T-helper 1 cell treated with Interleukin-12 subunit alpha and Interleukin-12 subunit beta and Interleukin-4 antibody, amounts not matched to agents 30 μg/mL and 1 μg/mL, for 36 hours (primary cell): ENCODE measurements around the gene LIM2.

Source experiments
- H3K27ac Mint-ChIP-seq: one replicate; pipeline ENCODE4 v1.8.0; 2021; ENCODE audit warnings: mild to moderate bottlenecking, mixed read lengths
- H3K27me3 Mint-ChIP-seq: one replicate; pipeline ENCODE4 v1.8.0; 2021; ENCODE audit warnings: low read depth, mixed read lengths
- H3K36me3 Mint-ChIP-seq: one replicate; pipeline ENCODE4 v1.8.0; 2021; ENCODE audit warnings: low read depth, mixed read lengths
- H3K4me1 Mint-ChIP-seq: one replicate; pipeline ENCODE4 v1.8.0; 2021; ENCODE audit warnings: low read depth, mixed read lengths
- H3K4me3 Mint-ChIP-seq: one replicate; pipeline ENCODE4 v1.8.0; 2021; ENCODE audit warnings: mild to moderate bottlenecking, moderate library complexity, mixed read lengths
- H3K9me3 Mint-ChIP-seq: one replicate; pipeline ENCODE4 v1.8.0; 2021; ENCODE audit warnings: mixed read lengths

Gene LIM2

DNA sequence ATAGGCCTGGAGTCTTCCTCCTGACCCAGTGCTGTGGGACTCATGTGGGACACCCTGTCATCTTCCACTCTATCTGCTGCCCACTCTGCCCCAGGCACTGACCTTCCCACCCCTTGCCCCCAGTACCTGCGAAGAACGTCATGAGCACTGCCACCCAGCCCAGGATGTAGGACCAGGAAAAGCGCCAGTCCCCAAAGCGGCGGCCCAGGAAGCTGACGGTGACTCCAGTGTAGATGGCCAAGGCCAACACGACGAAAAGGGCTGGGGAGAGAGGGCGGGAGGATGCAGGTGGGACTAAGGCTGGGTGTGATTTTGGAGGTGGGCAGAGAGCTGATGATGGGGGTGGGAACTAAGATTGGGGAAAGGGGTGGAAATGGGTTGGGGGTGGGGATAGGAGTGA, 7.4 kb downstream of the LIM2 start:
- Mint-ChIP-seq H3K4me1 (peaks cover 24% of the 10 kb centered on the region), H3K27me3 (peaks cover 3% of the 10 kb centered on the region), H3K36me3 (peaks cover 2% of the 10 kb centered on the region), H3K27ac (no peak overlapping the region), H3K4me3 (no peak overlapping the region), H3K9me3 (no peaks in the 10 kb centered on the region)

- H3K9me3 Mint-ChIP-seq = peaks cover 12% of the 10 kb centered on the region
- peaks cover under 1% of the 10 kb centered on the region for H3K27me3 Mint-ChIP-seq
- H3K4me1 Mint-ChIP-seq = peaks cover 49% of the 10 kb centered on the region
- H3K27ac Mint-ChIP-seq = no peak overlapping the region
- no peak overlapping the region for H3K4me3 Mint-ChIP-seq
- peaks cover 9% of the 10 kb centered on the region for H3K36me3 Mint-ChIP-seq
These were observed 10.4 kb downstream of the LIM2 start for GRCh38 chr19:51377422-51377821.

DNA sequence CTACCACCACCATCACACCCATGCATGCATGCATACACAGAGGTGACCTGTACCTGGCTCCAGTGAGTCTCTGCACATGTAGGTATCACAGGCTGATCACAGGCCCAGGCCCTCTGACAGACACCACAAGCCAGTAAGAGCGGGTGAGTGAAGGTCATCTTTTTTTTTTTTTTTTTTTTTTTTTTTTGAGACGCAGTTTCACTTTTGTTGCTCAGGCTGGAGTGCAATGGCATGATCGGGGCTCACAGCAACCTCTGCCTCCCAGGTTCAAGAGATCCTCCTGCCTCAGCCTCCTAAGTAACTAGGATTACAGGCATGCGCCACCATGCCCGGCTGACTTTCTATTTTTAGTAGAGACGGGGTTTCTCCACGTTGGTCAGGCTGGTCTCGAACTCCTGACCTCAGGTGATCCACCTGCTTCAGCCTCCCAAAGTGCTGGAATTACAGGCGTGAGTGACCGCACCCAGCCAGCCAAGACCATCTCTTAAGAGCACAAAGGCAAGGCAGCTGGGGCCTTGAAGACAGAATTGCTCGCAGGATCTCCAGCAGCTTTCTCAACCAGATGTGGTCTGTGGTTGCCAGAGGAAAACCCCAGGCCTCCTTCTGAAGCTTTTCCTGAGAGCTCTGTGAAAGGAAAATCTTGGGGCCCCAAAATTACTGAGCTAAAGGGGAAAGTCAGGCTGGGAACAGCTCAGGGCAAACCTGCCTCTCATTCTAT, 12.1 kb downstream of the LIM2 start:
- Mint-ChIP-seq H3K4me3 (peak overlapping the region; percentile 60), H3K36me3 (peaks cover 7% of the 10 kb centered on the region), H3K27ac (peak overlapping the region; percentile 86), H3K27me3 (no peaks in the 10 kb centered on the region), H3K4me1 (peaks cover 67% of the 10 kb centered on the region), H3K9me3 (peaks cover 12% of the 10 kb centered on the region)

DNA sequence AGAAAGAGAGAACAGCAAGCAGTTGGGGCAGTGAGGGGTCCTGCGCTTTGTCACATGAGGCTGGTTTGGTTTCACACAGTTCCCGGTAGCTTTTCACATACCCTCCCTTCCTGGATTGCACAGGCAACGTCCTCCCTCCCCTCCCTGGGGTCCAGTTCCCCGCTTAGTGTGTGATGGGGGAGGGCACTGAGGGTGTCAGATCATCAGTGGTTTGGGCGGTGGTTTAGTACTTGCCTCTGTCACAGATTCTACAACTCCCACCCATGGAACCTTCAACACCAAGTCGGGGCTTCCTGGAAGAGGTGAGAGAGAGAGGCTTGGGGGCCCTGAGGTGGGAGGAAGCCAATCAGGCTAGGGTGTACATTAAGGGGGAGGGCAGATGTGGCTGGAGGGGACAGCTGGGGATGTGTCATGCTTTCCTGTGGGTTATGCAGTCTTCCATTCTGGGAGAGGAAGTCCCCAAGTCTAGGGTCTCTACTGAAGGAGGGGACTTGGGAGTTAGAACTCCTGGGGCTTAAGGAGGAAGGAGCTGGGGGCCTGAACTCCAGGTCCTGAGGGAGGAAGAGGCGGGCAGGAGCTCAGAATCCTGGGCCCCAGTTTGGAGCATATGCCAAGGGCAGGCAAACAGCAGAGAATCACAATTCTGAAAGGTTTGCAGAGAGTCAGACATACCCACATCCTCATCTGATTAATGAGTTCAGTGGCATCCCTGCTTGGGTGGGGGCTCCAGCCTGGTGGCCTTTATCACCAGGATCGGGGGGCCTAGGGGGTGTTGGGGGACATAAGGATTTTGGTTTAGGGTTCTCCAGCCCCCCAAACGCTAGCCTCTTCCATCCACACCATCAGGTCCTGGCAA, 14.9 kb downstream of the LIM2 start, which contains the start of gene NKG7:
Gene NKG7 (minus strand): TSS at position 6 of the 856 bp plus-strand sequence. CDS start 119 bp downstream, outside the sequence.
- peak within 1 kb of the TSS; percentile 83 for H3K4me3 Mint-ChIP-seq
- no peaks in the 10 kb centered on the region for H3K27me3 Mint-ChIP-seq
- H3K4me1 Mint-ChIP-seq = peaks cover 69% of the 10 kb centered on the region
- peaks cover 12% of the 10 kb centered on the region for H3K9me3 Mint-ChIP-seq
- H3K27ac Mint-ChIP-seq = peak within 1 kb of the TSS; percentile 94
- peaks cover 10% of the 10 kb centered on the region for H3K36me3 Mint-ChIP-seq

DNA sequence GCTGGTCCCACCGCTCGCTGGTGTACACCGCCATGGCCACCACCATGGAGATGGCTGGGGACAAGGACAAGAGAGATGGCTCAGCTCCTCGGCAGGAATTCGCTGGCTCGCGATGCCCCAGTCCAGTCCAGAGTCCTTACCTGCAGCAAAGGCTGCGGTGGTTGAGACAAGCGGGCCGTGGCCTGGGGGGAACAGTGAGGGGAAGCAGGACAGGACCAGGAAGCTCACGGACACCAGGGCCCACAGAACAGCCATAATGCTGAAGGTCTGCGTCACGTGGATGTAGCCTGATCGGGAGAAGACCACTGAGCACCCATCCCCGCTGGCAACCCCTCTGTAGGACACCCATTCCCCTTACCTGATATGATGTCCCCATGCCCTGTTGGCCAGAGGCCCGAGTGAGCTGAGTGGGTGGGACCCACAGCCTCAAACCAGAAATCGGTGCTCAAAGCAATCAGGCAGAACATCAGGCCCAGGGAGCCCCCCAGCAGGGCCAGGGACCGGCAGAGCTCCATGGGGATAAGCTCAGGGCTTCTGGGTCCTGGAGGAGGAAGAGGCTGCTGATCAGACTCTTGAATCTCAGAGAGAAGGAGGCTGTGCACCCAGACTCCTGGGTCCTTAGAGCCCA, 15.6 kb downstream of the LIM2 start:
- peaks cover 72% of the 10 kb centered on the region for H3K4me1 Mint-ChIP-seq
- H3K27ac Mint-ChIP-seq = peak overlapping the region; percentile 94
- H3K36me3 Mint-ChIP-seq = peaks cover 10% of the 10 kb centered on the region
- peak overlapping the region; percentile 83 for H3K4me3 Mint-ChIP-seq
- peaks cover 12% of the 10 kb centered on the region for H3K9me3 Mint-ChIP-seq
- H3K27me3 Mint-ChIP-seq = no peaks in the 10 kb centered on the region

- no peaks in the 10 kb centered on the region for H3K27me3 Mint-ChIP-seq
- peaks cover 12% of the 10 kb centered on the region for H3K9me3 Mint-ChIP-seq
- H3K4me1 Mint-ChIP-seq = peaks cover 71% of the 10 kb centered on the region
- peak overlapping the region; percentile 83 for H3K4me3 Mint-ChIP-seq
- H3K36me3 Mint-ChIP-seq = peaks cover 10% of the 10 kb centered on the region
- H3K27ac Mint-ChIP-seq = peak overlapping the region; percentile 94
These were observed 16.5 kb downstream of the LIM2 start for GRCh38 chr19:51371186-51371690.

GRCh38 chr19:51370230-51370629, 17.5 kb downstream of the LIM2 start:
- Mint-ChIP-seq H3K36me3 (peaks cover 10% of the 10 kb centered on the region), H3K27me3 (no peaks in the 10 kb centered on the region), H3K4me3 (peak overlapping the region; percentile 83), H3K4me1 (peaks cover 68% of the 10 kb centered on the region), H3K27ac (peak overlapping the region; percentile 94), H3K9me3 (peaks cover 12% of the 10 kb centered on the region)

GRCh38 chr19:51368366-51369282, 19.1 kb downstream of the LIM2 start, which contains the start of gene CLDND2:
Gene CLDND2, minus strand, starts transcription at chr19:51369003. Its CDS starts 426 bp downstream, at chr19:51368577.
- Mint-ChIP-seq H3K9me3 (peaks cover 3% of the 10 kb centered on the region), H3K27ac (peak within 1 kb of the TSS; percentile 98), H3K4me3 (peak within 1 kb of the TSS; percentile 100), H3K4me1 (peaks cover 68% of the 10 kb centered on the region), H3K27me3 (no peaks in the 10 kb centered on the region), H3K36me3 (peaks cover 3% of the 10 kb centered on the region)

DNA sequence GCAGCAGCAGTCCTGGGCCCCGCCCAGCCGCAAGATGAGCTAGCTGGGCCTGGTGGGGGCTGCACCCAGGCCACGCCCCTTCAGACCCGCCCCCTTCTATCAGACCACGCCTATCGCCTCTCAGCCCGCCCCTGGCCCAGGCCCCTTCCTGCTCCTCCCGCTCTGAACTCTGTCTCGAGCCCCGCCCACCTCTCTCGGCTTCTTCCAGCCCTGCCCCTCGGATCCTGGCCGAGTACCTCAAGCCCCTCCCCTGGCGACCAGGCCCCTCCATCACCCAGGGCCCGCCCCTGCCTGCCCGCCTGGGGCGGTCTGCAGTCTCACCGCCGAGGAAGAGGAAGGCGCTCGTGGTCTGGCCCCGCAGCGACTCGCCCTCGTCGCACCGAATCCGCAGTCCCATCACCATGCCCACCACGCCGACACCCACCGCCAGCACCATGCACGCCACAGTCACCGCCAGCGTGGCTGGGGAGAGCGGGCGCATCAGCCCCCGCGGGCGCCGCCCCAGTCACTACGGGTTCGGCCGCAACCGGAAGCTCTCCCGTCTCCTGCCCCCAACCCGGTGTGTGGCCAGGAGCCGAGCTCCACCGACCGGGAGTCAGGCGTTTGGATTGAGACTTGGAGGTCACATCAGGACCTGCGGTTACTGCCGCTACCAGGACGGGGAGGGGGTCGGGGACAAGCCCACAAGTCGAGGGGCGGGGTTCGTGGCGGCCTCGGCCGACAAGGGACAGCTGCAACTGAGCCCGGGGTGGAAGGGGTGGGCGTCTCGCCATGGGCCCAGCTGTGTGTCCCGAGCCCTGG, 20.0 kb downstream of the LIM2 start:
- H3K27ac Mint-ChIP-seq = peak overlapping the region; percentile 98
- H3K4me1 Mint-ChIP-seq = peaks cover 65% of the 10 kb centered on the region
- no peaks in the 10 kb centered on the region for H3K9me3 Mint-ChIP-seq
- H3K27me3 Mint-ChIP-seq = no peaks in the 10 kb centered on the region
- H3K36me3 Mint-ChIP-seq = peaks cover 3% of the 10 kb centered on the region
- peak overlapping the region; percentile 100 for H3K4me3 Mint-ChIP-seq

- Mint-ChIP-seq H3K9me3 (no peaks in the 10 kb centered on the region), H3K36me3 (peaks cover 3% of the 10 kb centered on the region), H3K4me1 (peaks cover 64% of the 10 kb centered on the region), H3K27me3 (no peaks in the 10 kb centered on the region), H3K4me3 (peak overlapping the region; percentile 100), H3K27ac (peak overlapping the region; percentile 98)
These were observed 20.6 kb downstream of the LIM2 start for GRCh38 chr19:51367255-51367564.

GRCh38 chr19:51366389-51367254, 21.2 kb downstream of the LIM2 start:
- no peaks in the 10 kb centered on the region for H3K9me3 Mint-ChIP-seq
- H3K4me3 Mint-ChIP-seq = peak overlapping the region; percentile 100
- peaks cover 3% of the 10 kb centered on the region for H3K36me3 Mint-ChIP-seq
- no peaks in the 10 kb centered on the region for H3K27me3 Mint-ChIP-seq
- peak overlapping the region; percentile 98 for H3K27ac Mint-ChIP-seq
- peaks cover 61% of the 10 kb centered on the region for H3K4me1 Mint-ChIP-seq

- Mint-ChIP-seq H3K9me3 (no peaks in the 10 kb centered on the region), H3K4me3 (peak within 1 kb of the TSS; percentile 100), H3K27me3 (no peaks in the 10 kb centered on the region), H3K36me3 (peaks cover 3% of the 10 kb centered on the region), H3K27ac (peak within 1 kb of the TSS; percentile 98), H3K4me1 (peaks cover 55% of the 10 kb centered on the region)
These were observed 21.8 kb downstream of the LIM2 start, which contains the start of gene ETFB for GRCh38 chr19:51365965-51366388. Gene ETFB, minus strand, starts transcription at chr19:51366388. Its CDS starts 62 bp downstream, at chr19:51366326.
